Measurements from ENCODE around the gene CUEDC1.

DNA sequence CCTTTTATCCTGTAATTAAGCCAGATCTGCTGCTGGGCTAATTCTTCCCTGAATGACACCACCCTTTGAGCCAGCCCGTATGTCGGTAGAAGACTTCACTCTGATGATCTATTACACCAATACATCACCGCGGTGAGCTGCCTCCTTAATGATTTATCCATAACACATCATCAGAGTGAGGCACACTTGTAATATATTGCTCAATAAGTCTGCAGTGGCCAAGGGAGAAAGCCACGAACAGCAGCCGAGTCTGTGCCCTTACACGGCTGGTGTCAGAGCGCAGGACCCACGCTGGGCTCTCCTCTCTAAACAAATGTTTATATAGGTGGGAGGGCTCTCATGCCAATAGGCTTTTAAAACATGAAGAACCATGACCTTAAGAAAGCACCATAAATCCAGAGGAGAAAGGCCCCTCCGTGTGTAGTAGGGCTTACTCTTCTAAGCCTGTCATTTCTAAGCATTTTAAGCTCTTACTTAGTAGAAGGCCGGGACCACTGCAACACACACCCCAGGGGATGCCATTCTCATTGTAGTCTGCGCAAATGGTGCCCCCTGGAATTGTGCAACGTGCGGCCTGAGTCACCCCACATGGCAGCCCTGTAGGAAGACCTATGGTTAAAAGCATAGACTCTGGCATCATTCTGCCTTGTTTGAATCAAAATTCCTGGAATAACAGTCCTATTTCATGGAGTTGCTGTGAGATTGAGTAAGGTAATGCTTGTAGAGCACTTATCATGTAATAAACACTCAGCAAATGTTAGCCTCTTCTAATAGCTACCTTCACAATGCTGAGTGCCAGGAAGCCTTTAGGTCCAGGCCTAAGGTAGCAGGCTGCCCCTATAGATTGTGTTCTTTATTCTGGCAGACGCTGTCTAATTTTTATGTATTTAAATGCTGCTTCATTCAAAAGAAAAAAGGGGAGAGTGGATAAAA, 131.5 kb downstream of the CUEDC1 start:
- TF ChIP-seq CTCF (IDR thresholded peaks at IDR 0.05) (no peak), EP300 (IDR thresholded peaks at IDR 0.05) (no peak), POLR2A (IDR thresholded peaks at IDR 0.05; ENCODE audit: low read depth) (no peak)
